ENCODE data around the gene FBXW7.

DNA sequence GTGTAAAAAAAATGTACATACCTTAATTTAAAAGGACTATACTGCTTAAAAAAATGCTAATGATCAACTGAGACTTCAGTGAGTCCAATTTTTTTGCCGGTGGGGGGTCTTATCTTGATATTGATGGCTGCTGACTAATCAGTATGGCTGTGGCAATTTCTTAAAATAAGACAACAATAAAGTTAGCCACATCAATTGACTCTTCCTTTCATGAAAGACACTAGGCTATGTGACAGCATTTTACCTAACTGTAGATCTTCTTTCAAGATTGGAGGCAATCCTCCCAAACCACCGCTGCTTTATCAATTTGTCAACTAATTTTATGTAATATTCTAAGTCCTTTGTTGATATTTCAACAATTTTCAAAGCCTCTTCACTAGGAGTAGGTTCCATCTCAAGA is 116.1 kb downstream of the FBXW7 start:
- no peak for TF ChIP-seq CTCF (IDR thresholded peaks at IDR 0.05)
- no peak for TF ChIP-seq POLR2A (IDR thresholded peaks at IDR 0.05)
- TF ChIP-seq POLR2AphosphoS5 (IDR thresholded peaks at IDR 0.05): no peak

Data from breast epithelium (tissue), 3 donors.